B cell (primary cell): ENCODE measurements around the gene PPP2R5D. TPM values are rescaled to one million over a fixed set of nuclear protein-coding genes. Genes with fewer than 3 reads are reported as not detected.

Source experiments
- ATAC-seq: fragments of 200-7000 bp; cut with Tn5 transposase; one replicate; pipeline ENCODE4 v1.10.0; 2021; ENCODE audit warnings: low read depth, mild to moderate bottlenecking, moderate number of reproducible peaks, moderate library complexity
- CTCF ChIA-PET: fragments of 350-600 bp; sonication (Branson Sonifier 250); formaldehyde crosslinking; loops from one replicate; lab custom pipeline; 2021; ENCODE audit warnings: antibody characterized with exemption, inconsistent platforms; lab: Charles Lee
- POLR2A ChIA-PET: fragments of 350-600 bp; sonication (Branson Sonifier 250); formaldehyde crosslinking; loops from one replicate; lab custom pipeline; 2021; ENCODE audit warnings: antibody characterized with exemption; lab: Charles Lee
- DNase-seq: peaks from one replicate; pipeline ENCODE4 v3.0.0; 2013
- H2AFZ ChIP-seq: 2 replicates; pipeline ENCODE4 v1.6.1; 2012; ENCODE audit warnings: mild to moderate bottlenecking, low read depth, low read length; ENCODE audit not compliant: insufficient read depth, poor library complexity, severe bottlenecking
- H3K27ac ChIP-seq, 2 donors: 1 replicate in 1 of 2; 2 replicates in 1 of 2; pipeline ENCODE4 v1.5.1; 2012 to 2013; ENCODE audit warnings: low read length in 2 of 2, mild to moderate bottlenecking in 2 of 2, moderate library complexity in 1 of 2
- H3K27me3 ChIP-seq, 4 experiments: fragments of 200-600 bp in 1 of 4; sonication (generic) in 1 of 4; replicated peaks in 1 of 4; 1 replicate in 2 of 4; 2 replicates in 2 of 4; pipeline versions ENCODE4 v1.6.1 to v1.7.0; 2013 to 2016; ENCODE audit warnings: low read length in 3 of 4, mild to moderate bottlenecking in 2 of 4, mixed read lengths in 1 of 4, moderate library complexity in 1 of 4; ENCODE audit not compliant: insufficient read depth in 4 of 4, control insufficient read depth in 3 of 4; ENCODE audit errors: control extremely low read depth in 1 of 4
- H3K36me3 ChIP-seq, 2 experiments: replicated peaks in 1 of 2; 1 replicate in 1 of 2; 2 replicates in 1 of 2; pipeline versions ENCODE4 v1.6.1 to v1.7.1; 2013; ENCODE audit warnings: low read length in 1 of 2; ENCODE audit not compliant: insufficient read depth in 2 of 2, control insufficient read depth in 1 of 2; ENCODE audit errors: control extremely low read depth in 1 of 2, extremely low read depth in 1 of 2
- H3K4me1 ChIP-seq, 2 donors: fragments of 200-600 bp in 1 of 2; sonication (generic) in 1 of 2; 1 replicate in 1 of 2; 2 replicates in 1 of 2; pipeline versions ENCODE4 v1.5.1 to v1.6.1; 2013 to 2017; ENCODE audit warnings: low read length in 2 of 2; ENCODE audit not compliant: control insufficient read depth in 2 of 2, insufficient read depth in 2 of 2
- H3K4me2 ChIP-seq: replicated peaks from 2 replicates; pipeline ENCODE3; 2012; ENCODE audit warnings: mild to moderate bottlenecking, low read depth, low read length; ENCODE audit not compliant: poor library complexity, severe bottlenecking
- H3K4me3 ChIP-seq, 5 experiments: fragments of 200-600 bp in 1 of 5; sonication (generic) in 1 of 5; 1 replicate in 3 of 5; 2 replicates in 2 of 5; pipeline versions ENCODE4 v1.5.1 to v1.7.0; 2011 to 2016; ENCODE audit warnings: low read length in 4 of 5, mild to moderate bottlenecking in 4 of 5, low read depth in 2 of 5, control low read depth in 1 of 5, moderate library complexity in 1 of 5; ENCODE audit not compliant: insufficient read depth in 1 of 5; ENCODE audit errors: control extremely low read depth in 1 of 5, extremely low read depth in 1 of 5
- H3K79me2 ChIP-seq: fragments of 200-600 bp; sonication (generic); one replicate; pipeline ENCODE4 v1.6.0; 2016; ENCODE audit warnings: low read length; ENCODE audit not compliant: control insufficient read depth, insufficient read depth
- H3K9ac ChIP-seq: fragments of 200-600 bp; sonication (generic); 2 replicates; pipeline ENCODE4 v1.6.1; 2017; ENCODE audit warnings: mild to moderate bottlenecking, low read length, moderate library complexity
- H3K9me3 ChIP-seq, 3 donors: one replicate each; pipeline versions ENCODE4 v1.6.1 to v1.7.1; 2013; ENCODE audit warnings: low read length in 2 of 3; ENCODE audit not compliant: control insufficient read depth in 2 of 3, insufficient read depth in 1 of 3; ENCODE audit errors: control extremely low read depth in 1 of 3
- H4K20me1 ChIP-seq: 2 replicates; pipeline ENCODE4 v1.6.0; 2012; ENCODE audit warnings: mild to moderate bottlenecking, low read length; ENCODE audit not compliant: insufficient read depth, control insufficient read depth, poor library complexity, severe bottlenecking
- H3K27ac Mint-ChIP-seq: one replicate; pipeline ENCODE4 v1.8.0; 2021; ENCODE audit warnings: mixed read lengths
- H3K27me3 Mint-ChIP-seq: one replicate; pipeline ENCODE4 v1.8.0; 2021; ENCODE audit warnings: mixed read lengths
- H3K4me1 Mint-ChIP-seq: one replicate; pipeline ENCODE4 v1.8.0; 2021; ENCODE audit warnings: mixed read lengths
- H3K4me3 Mint-ChIP-seq: one replicate; pipeline ENCODE4 v1.8.0; 2021; ENCODE audit warnings: mixed read lengths
- H3K9me3 Mint-ChIP-seq: one replicate; pipeline ENCODE4 v1.8.0; 2022; ENCODE audit warnings: mixed read lengths; ENCODE audit not compliant: insufficient read depth
- EZH2 ChIP-seq: IDR thresholded peaks from 2 replicates; pipeline ENCODE4 v1.6.1; 2012; ENCODE audit warnings: borderline replicate concordance, low read depth, mild to moderate bottlenecking, moderate library complexity, low read length; ENCODE audit not compliant: insufficient read depth, poor library complexity, severe bottlenecking
- WGBS: methylation state at CpG from one replicate; pipeline ENCODE4 v1.1.5; 2013; ENCODE audit warnings: missing lambda C conversion rate; ENCODE audit not compliant: insufficient coverage; 5-methylcytosine and 5-hydroxymethylcytosine counted together
- intact Hi-C: fragments of 100-400 bp; cut with micrococcal nuclease; formaldehyde crosslinking; loops from one replicate; pipeline ENCODE4 v1.10.0; 2022
- polyA plus RNA-seq: library from polyadenylated mRNA; depleted of rRNA; stranded (reverse); fragments of >200 nt; gene quantifications from 2 replicates; pipeline ENCODE4 v1.2.3, GENCODE V29; 2012
- total RNA-seq, 2 donors: library from RNA; stranded (reverse); fragments of 120-200 nt in 1 of 2; gene quantifications; 1 replicate in 1 of 2; 2 replicates in 1 of 2; pipeline versions ENCODE4 v1.2.3 to v1.2.4, GENCODE V29; 2013 to 2022
- TF ChIP-seq, protein P1 (sequence below): fragments of 200-600 bp; IDR thresholded peaks from one replicate; pipeline ENCODE4 v1.8.0; 2022; ENCODE audit warnings: antibody characterized with exemption, mild to moderate bottlenecking

The PPP2R5D gene
- total and polyA plus RNA-seq, 2 donors (not counting 1 experiment from before 2014, with no cell fraction given): 23.2 to 23.6 TPM

DNA sequence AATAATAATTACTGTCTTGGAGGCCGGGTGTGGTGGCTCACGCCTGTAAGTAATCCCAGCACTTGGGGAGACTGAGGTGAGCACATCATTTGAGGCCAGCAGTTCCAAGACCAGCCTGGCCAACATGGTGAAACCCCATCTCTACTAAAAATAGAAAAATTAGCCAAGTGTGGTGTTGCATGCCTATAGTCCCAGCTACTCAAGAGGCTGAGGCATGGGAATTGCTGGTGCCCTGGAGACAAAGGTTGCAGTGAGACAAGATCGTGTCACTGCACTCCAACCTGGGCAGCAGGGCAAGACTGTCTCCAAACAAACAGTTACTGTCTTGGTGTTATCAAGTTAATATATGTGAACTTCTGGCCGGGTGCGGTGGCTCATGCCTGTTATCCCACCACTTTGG lies 42.0 kb downstream of the PPP2R5D start:
- ChIA-PET POLR2A (no interaction called here), CTCF (no interaction called here)
- ATAC-seq (no peak), DNase-seq (no peak)
- no peak overlapping the region for H3K27ac Mint-ChIP-seq
- no peak overlapping the region for H3K4me3 Mint-ChIP-seq
- H3K27ac ChIP-seq: no peak overlapping the region
- H3K4me3 ChIP-seq: no peak overlapping the region
- no peak overlapping the region for H3K4me2 ChIP-seq
- no peaks in the 10 kb centered on the region for H3K9me3 Mint-ChIP-seq
- H3K4me1 Mint-ChIP-seq: peaks cover 15% of the 10 kb centered on the region
- no peak overlapping the region for H2AFZ ChIP-seq
- WGBS: 100% methylated on average over 2 of the region's 5 CpGs
- H3K9ac ChIP-seq: no peak overlapping the region
- no peak for TF ChIP-seq EZH2
- TF ChIP-seq, protein P1, sequence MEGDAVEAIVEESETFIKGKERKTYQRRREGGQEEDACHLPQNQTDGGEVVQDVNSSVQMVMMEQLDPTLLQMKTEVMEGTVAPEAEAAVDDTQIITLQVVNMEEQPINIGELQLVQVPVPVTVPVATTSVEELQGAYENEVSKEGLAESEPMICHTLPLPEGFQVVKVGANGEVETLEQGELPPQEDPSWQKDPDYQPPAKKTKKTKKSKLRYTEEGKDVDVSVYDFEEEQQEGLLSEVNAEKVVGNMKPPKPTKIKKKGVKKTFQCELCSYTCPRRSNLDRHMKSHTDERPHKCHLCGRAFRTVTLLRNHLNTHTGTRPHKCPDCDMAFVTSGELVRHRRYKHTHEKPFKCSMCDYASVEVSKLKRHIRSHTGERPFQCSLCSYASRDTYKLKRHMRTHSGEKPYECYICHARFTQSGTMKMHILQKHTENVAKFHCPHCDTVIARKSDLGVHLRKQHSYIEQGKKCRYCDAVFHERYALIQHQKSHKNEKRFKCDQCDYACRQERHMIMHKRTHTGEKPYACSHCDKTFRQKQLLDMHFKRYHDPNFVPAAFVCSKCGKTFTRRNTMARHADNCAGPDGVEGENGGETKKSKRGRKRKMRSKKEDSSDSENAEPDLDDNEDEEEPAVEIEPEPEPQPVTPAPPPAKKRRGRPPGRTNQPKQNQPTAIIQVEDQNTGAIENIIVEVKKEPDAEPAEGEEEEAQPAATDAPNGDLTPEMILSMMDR: no peak
- H3K9me3 ChIP-seq: no peaks in the 10 kb centered on the region
- peaks cover 15% of the 10 kb centered on the region for H4K20me1 ChIP-seq
- no peaks in the 10 kb centered on the region for H3K27me3 Mint-ChIP-seq
- H3K27me3 ChIP-seq: no peaks in the 10 kb centered on the region
- H3K79me2 ChIP-seq: peaks cover 20% of the 10 kb centered on the region
- intact Hi-C loops: no loop called here
- H3K4me1 ChIP-seq: peaks cover 0 to 18% of the 10 kb centered on the region in 2 donors
- peaks cover 0 to 51% of the 10 kb centered on the region in 2 experiments for H3K36me3 ChIP-seq

DNA sequence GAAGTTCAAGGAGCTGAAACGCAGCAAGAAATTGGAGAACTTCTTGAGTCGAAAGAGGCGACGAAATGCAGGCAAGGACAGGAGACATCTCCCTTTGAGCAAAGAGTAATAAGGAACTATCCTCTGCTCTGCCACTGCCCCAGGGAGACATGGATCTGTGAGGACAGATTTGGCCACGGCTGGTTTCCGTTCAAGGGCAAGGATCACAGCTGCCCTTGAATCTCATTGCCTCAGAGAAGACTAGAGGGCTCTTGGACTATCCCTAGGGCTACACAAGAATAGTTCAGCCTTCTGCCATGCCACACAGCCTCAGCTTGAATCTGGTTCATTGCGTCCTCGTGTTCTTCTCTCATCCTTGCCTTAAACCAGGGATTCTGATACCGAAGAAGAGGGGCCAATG lies 44.8 kb downstream of the PPP2R5D start:
- Histone ChIP-seq H3K27ac (no peak overlapping the region), H3K4me3 (no peak overlapping the region), H3K9ac (no peak overlapping the region), H3K79me2 (no peaks in the 10 kb centered on the region), H3K9me3 (no peaks in the 10 kb centered on the region), H4K20me1 (peaks cover 5% of the 10 kb centered on the region), H2AFZ (no peak overlapping the region), H3K27me3 (no peaks in the 10 kb centered on the region), H3K36me3 (peaks cover 0 to 61% of the 10 kb centered on the region in 2 experiments), H3K4me1 (peaks cover 0 to 1% of the 10 kb centered on the region in 2 donors), H3K4me2 (no peak overlapping the region)
- Mint-ChIP-seq H3K27me3 (no peaks in the 10 kb centered on the region), H3K4me3 (no peak overlapping the region), H3K4me1 (peaks cover 6% of the 10 kb centered on the region), H3K27ac (no peak overlapping the region), H3K9me3 (no peaks in the 10 kb centered on the region)
- over 99% methylated on average over 9 of the region's 9 CpGs for WGBS
- POLR2A ChIA-PET: no interaction called here
- TF ChIP-seq, protein P1: no peak
- no peak for TF ChIP-seq EZH2
- intact Hi-C loops: no loop called here
- DNase-seq: no peak
- CTCF ChIA-PET: interaction anchor here (1.0 kb wide), 1 partner anchor 10 kb away, joined by 3 read pairs; no protein-coding TSS in a partner anchor
- no peak for ATAC-seq
